Naive thymus-derived CD4-positive, alpha-beta T cell (primary cell): ENCODE measurements around the gene HMCN1. TPM values are rescaled to one million over a fixed set of nuclear protein-coding genes. Genes with fewer than 3 reads are reported as not detected.

ENCODE experiments used
- ATAC-seq: fragments of 150-1000 bp; cut with Tn5 transposase; 2 replicates; pipeline ENCODE4 v1.10.0; 2021; ENCODE audit warnings: mild to moderate bottlenecking, moderate library complexity
- CTCF ChIA-PET: fragments of 350-600 bp; sonication (Branson Sonifier 250); formaldehyde crosslinking; loops from one replicate; lab custom pipeline; 2021; ENCODE audit warnings: antibody characterized with exemption; lab: Charles Lee
- POLR2A ChIA-PET: fragments of 350-600 bp; sonication (Branson Sonifier 250); formaldehyde crosslinking; loops from one replicate; lab custom pipeline; 2021; ENCODE audit warnings: antibody characterized with exemption, inconsistent platforms; lab: Charles Lee
- DNase-seq, 9 donors: peaks; one replicate each; pipeline versions ENCODE4 v3.0.0 to v3.0.0-alpha.2; 2020 to 2022; ENCODE audit warnings: mixed read lengths in 1 of 9
- H3K27ac ChIP-seq: one replicate; pipeline ENCODE4 v1.7.0; 2013; ENCODE audit warnings: mild to moderate bottlenecking, low read depth, low read length, moderate library complexity
- H3K27me3 ChIP-seq, 2 donors: one replicate each; pipeline ENCODE4 v1.7.0; 2013; ENCODE audit warnings: low read length in 2 of 2, mild to moderate bottlenecking in 2 of 2, moderate library complexity in 2 of 2; ENCODE audit not compliant: control insufficient read depth in 2 of 2, insufficient read depth in 2 of 2
- H3K36me3 ChIP-seq, 3 experiments: 1 replicate in 2 of 3; 2 replicates in 1 of 3; pipeline ENCODE4 v1.7.0; 2013; ENCODE audit warnings: low read length in 3 of 3, mild to moderate bottlenecking in 3 of 3, moderate library complexity in 1 of 3; ENCODE audit not compliant: insufficient read depth in 3 of 3, control insufficient read depth in 2 of 3
- H3K4me1 ChIP-seq, 2 donors: one replicate each; pipeline ENCODE4 v1.7.0; 2013; ENCODE audit warnings: low read length in 2 of 2, mild to moderate bottlenecking in 2 of 2, moderate library complexity in 1 of 2; ENCODE audit not compliant: control insufficient read depth in 2 of 2, insufficient read depth in 2 of 2
- H3K4me3 ChIP-seq: 2 replicates; pipeline ENCODE4 v1.7.0; 2013; ENCODE audit warnings: mild to moderate bottlenecking, low read length
- H3K9me3 ChIP-seq, 3 experiments: 1 replicate in 2 of 3; 2 replicates in 1 of 3; pipeline ENCODE4 v1.7.0; 2013; ENCODE audit warnings: low read length in 3 of 3; ENCODE audit not compliant: control insufficient read depth in 2 of 3
- H3K27ac Mint-ChIP-seq, 9 donors: one replicate each; pipeline ENCODE4 v1.8.0; 2020 to 2022; ENCODE audit warnings: mixed read lengths in 9 of 9, mild to moderate bottlenecking in 8 of 9, moderate library complexity in 5 of 9, inconsistent platforms in 2 of 9
- H3K27me3 Mint-ChIP-seq, 5 donors: one replicate each; pipeline ENCODE4 v1.8.0; 2021 to 2022; ENCODE audit warnings: mixed read lengths in 5 of 5, mild to moderate bottlenecking in 1 of 5
- H3K36me3 Mint-ChIP-seq, 5 donors: one replicate each; pipeline ENCODE4 v1.8.0; 2020 to 2022; ENCODE audit warnings: mixed read lengths in 5 of 5, mild to moderate bottlenecking in 3 of 5, inconsistent platforms in 1 of 5
- H3K4me1 Mint-ChIP-seq, 7 donors: one replicate each; pipeline ENCODE4 v1.8.0; 2020 to 2022; ENCODE audit warnings: mixed read lengths in 7 of 7, mild to moderate bottlenecking in 3 of 7, inconsistent platforms in 1 of 7
- H3K4me3 Mint-ChIP-seq, 10 donors: one replicate each; pipeline ENCODE4 v1.8.0; 2020 to 2022; ENCODE audit warnings: mild to moderate bottlenecking in 10 of 10, mixed read lengths in 10 of 10, moderate library complexity in 6 of 10, inconsistent platforms in 2 of 10
- H3K9me3 Mint-ChIP-seq, 11 donors: one replicate each; pipeline ENCODE4 v1.8.0; 2020 to 2022; ENCODE audit warnings: mixed read lengths in 11 of 11, mild to moderate bottlenecking in 4 of 11, inconsistent platforms in 1 of 11, moderate library complexity in 1 of 11
- intact Hi-C, 2 donors: fragments of 100-400 bp; cut with micrococcal nuclease; formaldehyde crosslinking; loops; one replicate each; pipeline ENCODE4 v1.15.1; 2023
- polyA plus RNA-seq, 2 donors: library from polyadenylated mRNA; unstranded; fragments of 300-500 nt; fragmentation: Illumina TruSeq; gene quantifications; one replicate each; pipeline ENCODE4 v1.2.3, GENCODE V29; 2021
- total RNA-seq, 6 experiments: library from RNA in 5 of 6; stranded (reverse) in 5 of 6; gene quantifications; 1 replicate in 5 of 6; 2 replicates in 1 of 6; pipeline ENCODE4 v1.2.3 and lab custom pipeline; 2021 to 2026

Gene HMCN1
- total and polyA plus RNA-seq, 7 experiments from 2014 or later: under 0.01 to 0.19 (median 0.16) TPM; not detected in 3

- CTCF ChIA-PET: no interaction called here
- no peaks in the 10 kb centered on the region for H3K36me3 Mint-ChIP-seq
- no peaks in the 10 kb centered on the region for H3K4me1 ChIP-seq
- no peaks in the 10 kb centered on the region for H3K9me3 ChIP-seq
- no peak for ATAC-seq
- H3K27me3 ChIP-seq: no peaks in the 10 kb centered on the region
- H3K4me1 Mint-ChIP-seq: no peaks in the 10 kb centered on the region
- H3K4me3 ChIP-seq: no peak overlapping the region
- peaks cover 0 to 1% (median 0%) of the 10 kb centered on the region in 11 donors for H3K9me3 Mint-ChIP-seq
- POLR2A ChIA-PET: no interaction called here
- intact Hi-C loops: loop anchor here in 1 of 2 donors (10.0 kb wide), 1 partner anchor 60 kb away; no protein-coding TSS in a partner anchor
- peaks cover 6 to 15% (median 10%) of the 10 kb centered on the region in 5 donors for H3K27me3 Mint-ChIP-seq
- no peaks in the 10 kb centered on the region for H3K36me3 ChIP-seq
- H3K27ac ChIP-seq: no peak overlapping the region
- H3K4me3 Mint-ChIP-seq: no peak overlapping the region
- H3K27ac Mint-ChIP-seq: no peak overlapping the region
- no peak for DNase-seq
Observed at GRCh38 chr1:185964946-185965345, 230.8 kb downstream of the HMCN1 start.

DNA sequence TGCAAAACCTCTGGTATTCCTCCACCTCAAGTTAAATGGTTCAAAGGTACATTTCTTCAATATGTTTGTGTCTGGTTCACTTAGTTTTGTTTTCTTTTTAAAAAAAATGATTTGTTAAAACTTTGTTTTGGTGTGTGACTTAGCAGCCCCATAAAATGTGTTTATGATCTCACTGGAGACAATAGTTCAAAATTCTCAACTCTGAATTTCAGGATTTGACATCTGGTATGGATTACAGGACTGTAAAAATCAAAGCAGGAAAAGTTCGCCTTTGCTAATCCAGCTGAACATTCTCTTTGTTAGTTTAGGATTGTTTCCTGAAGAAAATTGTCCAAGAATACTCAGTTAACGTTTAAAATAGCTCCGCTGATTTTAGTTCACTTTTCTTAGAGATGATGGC, 231.7 kb downstream of the HMCN1 start:
- Histone ChIP-seq H3K4me3 (no peak overlapping the region), H3K27me3 (no peaks in the 10 kb centered on the region), H3K27ac (no peak overlapping the region), H3K36me3 (no peaks in the 10 kb centered on the region), H3K9me3 (no peaks in the 10 kb centered on the region), H3K4me1 (no peaks in the 10 kb centered on the region)
- Mint-ChIP-seq H3K9me3 (peaks cover 0 to 1% (median 0%) of the 10 kb centered on the region in 11 donors), H3K27ac (no peak overlapping the region), H3K36me3 (no peaks in the 10 kb centered on the region), H3K27me3 (peaks cover 6 to 14% (median 10%) of the 10 kb centered on the region in 5 donors), H3K4me3 (no peak overlapping the region), H3K4me1 (no peaks in the 10 kb centered on the region)
- ChIA-PET CTCF (no interaction called here), POLR2A (no interaction called here)
- DNase-seq: no peak
- no peak for ATAC-seq
- intact Hi-C loops: loop anchor here in 1 of 2 donors (10.0 kb wide), 1 partner anchor 59 kb away; no protein-coding TSS in a partner anchor

DNA sequence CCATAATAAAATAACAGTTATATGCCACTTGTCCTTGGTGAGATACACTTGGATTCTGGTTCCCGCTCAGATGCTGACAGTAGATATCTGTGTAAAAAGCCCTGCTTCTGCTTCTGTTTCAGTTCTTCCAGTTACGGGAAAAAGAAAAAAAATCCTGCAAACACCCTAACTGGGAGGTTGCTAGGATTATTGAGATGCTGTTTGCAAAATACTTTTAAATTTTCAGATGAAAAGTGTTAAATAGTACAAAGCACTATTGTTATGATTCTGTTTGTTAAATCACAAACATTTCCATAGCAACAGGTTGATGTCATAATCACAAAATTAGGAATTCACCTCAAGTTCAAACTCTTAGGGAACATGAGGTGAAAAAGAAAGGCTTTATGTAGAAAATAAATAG, 232.3 kb downstream of the HMCN1 start:
- ChIA-PET POLR2A (no interaction called here), CTCF (no interaction called here)
- Histone ChIP-seq H3K4me1 (no peaks in the 10 kb centered on the region), H3K27me3 (no peaks in the 10 kb centered on the region), H3K27ac (no peak overlapping the region), H3K9me3 (no peaks in the 10 kb centered on the region), H3K36me3 (no peaks in the 10 kb centered on the region), H3K4me3 (no peak overlapping the region)
- DNase-seq: no peak
- ATAC-seq: no peak
- H3K36me3 Mint-ChIP-seq: no peaks in the 10 kb centered on the region
- intact Hi-C loops: loop anchor here in 1 of 2 donors (10.0 kb wide), 1 partner anchor 58 kb away; no protein-coding TSS in a partner anchor
- H3K27ac Mint-ChIP-seq: no peak overlapping the region
- H3K27me3 Mint-ChIP-seq: peaks cover 6 to 14% (median 8%) of the 10 kb centered on the region in 5 donors
- H3K9me3 Mint-ChIP-seq: peaks cover 0 to 1% (median 0%) of the 10 kb centered on the region in 11 donors
- H3K4me3 Mint-ChIP-seq: no peak overlapping the region
- H3K4me1 Mint-ChIP-seq: no peaks in the 10 kb centered on the region

- H3K36me3 Mint-ChIP-seq: no peaks in the 10 kb centered on the region
- CTCF ChIA-PET: no interaction called here
- intact Hi-C loops: loop anchor here in 1 of 2 donors (10.0 kb wide), 1 partner anchor 56 kb away; no protein-coding TSS in a partner anchor
- no peaks in the 10 kb centered on the region for H3K9me3 ChIP-seq
- H3K4me1 Mint-ChIP-seq: no peaks in the 10 kb centered on the region
- no peaks in the 10 kb centered on the region for H3K27me3 ChIP-seq
- H3K9me3 Mint-ChIP-seq: peaks cover 0 to 1% (median 0%) of the 10 kb centered on the region in 11 donors
- no peaks in the 10 kb centered on the region for H3K36me3 ChIP-seq
- no peak overlapping the region for H3K4me3 ChIP-seq
- no peak overlapping the region for H3K27ac ChIP-seq
- POLR2A ChIA-PET: no interaction called here
- H3K27me3 Mint-ChIP-seq: peaks cover 3 to 16% (median 10%) of the 10 kb centered on the region in 5 donors
- DNase-seq: no peak
- no peak overlapping the region for H3K4me3 Mint-ChIP-seq
- H3K4me1 ChIP-seq: no peaks in the 10 kb centered on the region
- ATAC-seq: no peak
- no peak overlapping the region for H3K27ac Mint-ChIP-seq
Observed at GRCh38 chr1:185969028-185969427, 234.8 kb downstream of the HMCN1 start.

GRCh38 chr1:185969524-185969991, 235.4 kb downstream of the HMCN1 start:
- no peaks in the 10 kb centered on the region for H3K36me3 Mint-ChIP-seq

DNA sequence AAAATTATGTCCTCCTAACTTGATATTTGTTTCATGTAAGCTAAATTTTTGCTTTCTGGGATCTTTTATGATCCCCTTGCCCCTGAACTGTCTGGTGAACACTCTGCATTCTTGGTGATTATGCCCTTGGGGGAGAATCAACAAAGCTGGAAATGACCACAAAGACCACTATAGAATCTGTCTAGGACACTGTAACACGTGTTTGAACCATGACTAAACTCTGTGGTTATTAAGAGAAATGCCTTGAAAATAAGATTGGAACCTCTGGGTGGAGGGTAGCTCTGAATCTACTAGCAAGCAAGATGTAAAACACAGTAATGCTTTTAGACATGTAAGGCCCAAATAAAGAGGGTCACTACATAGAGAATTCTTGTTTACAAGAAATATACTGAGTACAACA, 237.5 kb downstream of the HMCN1 start:
- Histone ChIP-seq H3K9me3 (no peaks in the 10 kb centered on the region), H3K36me3 (no peaks in the 10 kb centered on the region), H3K4me3 (no peak overlapping the region), H3K4me1 (no peaks in the 10 kb centered on the region), H3K27ac (no peak overlapping the region), H3K27me3 (no peaks in the 10 kb centered on the region)
- ChIA-PET CTCF (no interaction called here), POLR2A (no interaction called here)
- Mint-ChIP-seq H3K9me3 (peaks cover 0 to 1% (median 0%) of the 10 kb centered on the region in 11 donors), H3K27me3 (peaks cover 0 to 12% (median 9%) of the 10 kb centered on the region in 5 donors), H3K4me3 (no peak overlapping the region), H3K4me1 (no peaks in the 10 kb centered on the region), H3K27ac (no peak overlapping the region), H3K36me3 (no peaks in the 10 kb centered on the region)
- intact Hi-C loops: no loop called here
- DNase-seq: no peak
- no peak for ATAC-seq

More at GRCh38 chr1:185969524-185969991, 235.4 kb downstream of the HMCN1 start:
- ChIA-PET CTCF (no interaction called here), POLR2A (no interaction called here)
- Histone ChIP-seq H3K9me3 (no peaks in the 10 kb centered on the region), H3K36me3 (no peaks in the 10 kb centered on the region), H3K4me1 (no peaks in the 10 kb centered on the region), H3K27me3 (no peaks in the 10 kb centered on the region), H3K27ac (no peak overlapping the region), H3K4me3 (no peak overlapping the region)
- intact Hi-C loops: loop anchor here in 1 of 2 donors (10.0 kb wide), 1 partner anchor 55 kb away; no protein-coding TSS in a partner anchor
- Mint-ChIP-seq H3K4me1 (no peaks in the 10 kb centered on the region), H3K27me3 (peaks cover 2 to 15% (median 9%) of the 10 kb centered on the region in 5 donors), H3K4me3 (no peak overlapping the region), H3K27ac (no peak overlapping the region), H3K9me3 (peaks cover 0 to 1% (median 0%) of the 10 kb centered on the region in 11 donors)
- no peak for DNase-seq
- ATAC-seq: no peak
